Liver (tissue), 9 donors: ENCODE results near the gene KATNB1. TPM values are rescaled to one million over a fixed set of nuclear protein-coding genes. Genes with fewer than 3 reads are reported as not detected.
"Not testable (repeated sequence)": the region's sequence is repeated elsewhere in the genome, so short reads cannot be mapped to it uniquely, and the experiment has no call there.

ENCODE experiments used
- DNase-seq: peaks from one replicate; pipeline ENCODE4 v3.0.0-alpha.2; 2017; ENCODE audit warnings: low spot score
- H3K27ac ChIP-seq, 2 donors: one replicate each; pipeline ENCODE4 v1.7.0; 2013; ENCODE audit warnings: inconsistent platforms in 2 of 2, low read length in 2 of 2, control low read depth in 1 of 2, low read depth in 1 of 2, mild to moderate bottlenecking in 1 of 2
- H3K27me3 ChIP-seq, 4 donors: one replicate each; pipeline versions ENCODE4 v1.6.1 to v1.7.0; 2013; ENCODE audit warnings: low read length in 3 of 4, inconsistent platforms in 1 of 4, mild to moderate bottlenecking in 1 of 4, moderate library complexity in 1 of 4; ENCODE audit not compliant: control insufficient read depth in 4 of 4, insufficient read depth in 4 of 4
- H3K36me3 ChIP-seq, 4 donors: one replicate each; pipeline versions ENCODE4 v1.6.1 to v1.7.0; 2013; ENCODE audit warnings: low read length in 3 of 4, mild to moderate bottlenecking in 3 of 4, low read depth in 1 of 4, moderate library complexity in 1 of 4; ENCODE audit not compliant: control insufficient read depth in 4 of 4, insufficient read depth in 3 of 4
- H3K4me1 ChIP-seq, 4 donors: one replicate each; pipeline versions ENCODE4 v1.6.1 to v1.7.0; 2013; ENCODE audit warnings: low read length in 3 of 4, mild to moderate bottlenecking in 3 of 4, moderate library complexity in 1 of 4; ENCODE audit not compliant: control insufficient read depth in 4 of 4, insufficient read depth in 4 of 4
- H3K4me3 ChIP-seq, 3 donors: one replicate each; pipeline versions ENCODE4 v1.6.1 to v1.7.0; 2013; ENCODE audit warnings: low read length in 3 of 3, control low read depth in 1 of 3, low read depth in 1 of 3, mild to moderate bottlenecking in 1 of 3
- H3K9ac ChIP-seq, 2 donors: one replicate each; pipeline ENCODE4 v1.7.0; 2013; ENCODE audit warnings: low read length in 2 of 2, mild to moderate bottlenecking in 2 of 2, moderate library complexity in 2 of 2, control low read depth in 1 of 2, low read depth in 1 of 2
- H3K9me3 ChIP-seq, 4 donors: one replicate each; pipeline versions ENCODE4 v1.6.1 to v1.7.0; 2013; ENCODE audit warnings: low read length in 3 of 4; ENCODE audit not compliant: control insufficient read depth in 4 of 4
- FOXA2 ChIP-seq: IDR thresholded peaks from 2 replicates; pipeline ENCODE4 v1.6.1; 2016; ENCODE audit warnings: antibody characterized with exemption
- HNF4A ChIP-seq, 2 donors: conservative IDR thresholded peaks; 2 replicates each; pipeline ENCODE4 v1.6.1; 2016; ENCODE audit warnings: antibody characterized with exemption in 2 of 2, mild to moderate bottlenecking in 2 of 2
- HNF4G ChIP-seq: IDR thresholded peaks from 2 replicates; pipeline ENCODE4 v1.6.1; 2016; ENCODE audit warnings: antibody characterized with exemption
- JUND ChIP-seq, 2 donors: IDR thresholded peaks; 2 replicates each; pipeline ENCODE4 v1.6.1; 2016; ENCODE audit warnings: antibody characterized with exemption in 2 of 2
- NR2F2 ChIP-seq: IDR thresholded peaks from 2 replicates; pipeline ENCODE4 v1.6.1; 2016; ENCODE audit warnings: antibody characterized with exemption
- RAD21 ChIP-seq, 2 donors: IDR thresholded peaks; 2 replicates each; pipeline ENCODE4 v1.6.1; 2016; ENCODE audit warnings: antibody characterized with exemption in 2 of 2, mild to moderate bottlenecking in 2 of 2
- RXRA ChIP-seq, 2 donors: IDR thresholded peaks; 2 replicates each; pipeline ENCODE4 v1.6.1; 2017 to 2018; ENCODE audit warnings: antibody characterized with exemption in 2 of 2, mild to moderate bottlenecking in 1 of 2
- SP1 ChIP-seq: IDR thresholded peaks from 2 replicates; pipeline ENCODE4 v1.6.1; 2018; ENCODE audit warnings: antibody characterized with exemption, mild to moderate bottlenecking
- TAF1 ChIP-seq: conservative IDR thresholded peaks from 2 replicates; pipeline ENCODE4 v1.6.1; 2016; ENCODE audit warnings: antibody characterized with exemption, mild to moderate bottlenecking
- WGBS: extraction: QIAGEN DNeasy Blood & Tissue Kit; methylation state at CpG from one replicate; pipeline ENCODE4 v1.1.7; 2013; 5-methylcytosine and 5-hydroxymethylcytosine counted together
- polyA plus RNA-seq, 2 donors: library from polyadenylated mRNA; stranded (reverse) in 1 of 2; unstranded in 1 of 2; fragments of 200-250 nt in 1 of 2; fragments of >200 nt in 1 of 2; fragmentation: Nextera tagmentation in 1 of 2; extraction: Ambion mirVana in 1 of 2; gene quantifications; one replicate each; pipeline versions ENCODE4 v1.2.1 to v1.2.3, GENCODE V29; 2013 to 2015
- total RNA-seq, 2 donors: library from RNA; depleted of rRNA; stranded (reverse); fragments of >200 nt; gene quantifications; one replicate each; pipeline ENCODE4 v1.2.3, GENCODE V29; 2014
- TF ChIP-seq, protein P1 (sequence below): fragments of 150-350 bp; IDR thresholded peaks from 2 replicates; pipeline ENCODE4 v1.5.1; 2017; ENCODE audit warnings: improper control_type of control experiment, low read depth, low read length; ENCODE audit not compliant: missing input control
- TF ChIP-seq, protein P2 (sequence below): IDR thresholded peaks from 2 replicates; pipeline ENCODE4 v1.6.1; 2016; ENCODE audit warnings: antibody characterized with exemption
- TF ChIP-seq, protein P3 (sequence below): IDR thresholded peaks from 2 replicates; pipeline ENCODE4 v1.6.1; 2016; ENCODE audit warnings: antibody characterized with exemption
- TF ChIP-seq, protein P4 (sequence below): IDR thresholded peaks from 2 replicates; pipeline ENCODE4 v1.6.1; 2016; ENCODE audit warnings: antibody characterized with exemption, mild to moderate bottlenecking
- donor health status: healthy.
- donor health status: healthy.
- donor health status: healthy.
- donor health status: healthy.
- donor health status: healthy.

KATNB1 gene
- total and polyA plus RNA-seq, 4 donors, result 4.5 to 16.4 (median 7.5) TPM

DNA sequence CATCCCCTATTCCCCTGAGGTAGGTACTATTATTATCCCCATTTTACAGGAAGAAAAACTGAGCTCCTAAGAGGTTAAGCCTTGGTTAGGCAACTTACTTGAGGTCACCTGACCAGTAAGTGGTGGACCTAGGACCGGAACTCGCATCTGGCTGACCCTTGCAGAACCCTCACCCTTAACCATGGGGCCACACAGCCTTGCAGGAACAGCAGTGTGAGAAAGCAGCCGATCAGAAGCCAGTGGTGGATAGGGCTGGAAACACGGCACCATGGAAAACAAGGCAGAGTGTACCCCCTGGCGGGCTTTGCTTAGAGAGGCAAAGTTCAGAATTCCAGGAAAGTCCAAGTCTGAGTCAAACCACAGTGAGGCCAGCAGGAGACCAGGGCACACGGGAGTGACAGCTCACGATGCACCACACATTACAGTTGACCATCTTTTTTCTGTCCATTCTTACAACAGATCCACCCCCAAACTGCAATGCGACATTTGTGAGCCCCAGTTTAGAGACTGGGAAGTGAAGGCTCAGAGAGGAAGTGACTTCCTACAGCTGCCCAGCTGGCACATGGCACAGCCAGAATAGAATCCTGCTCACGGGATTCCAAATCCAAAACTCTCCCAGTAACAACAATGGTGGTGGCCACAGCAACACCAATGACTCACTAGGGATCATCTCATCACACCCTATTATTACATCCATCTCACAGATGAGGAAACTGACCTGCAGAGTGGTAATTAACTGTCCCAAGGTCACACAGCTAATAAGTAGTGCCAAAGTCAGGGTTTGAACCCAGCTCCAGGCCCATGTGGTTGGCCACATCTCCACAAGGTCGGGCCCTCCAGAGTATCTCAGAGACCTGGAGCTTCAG lies 46.4 kb downstream of the KATNB1 start:
- Histone ChIP-seq H3K9me3 (no peaks in the 10 kb centered on the region), H3K9ac (no peak overlapping the region), H3K36me3 (peaks cover 0 to 21% (median 10%) of the 10 kb centered on the region in 4 donors), H3K4me1 (peaks cover 6 to 17% (median 16%) of the 10 kb centered on the region in 4 donors), H3K27me3 (no peaks in the 10 kb centered on the region), H3K27ac (peak overlapping the region in 1 of 2 donors; percentile 22), H3K4me3 (no peak overlapping the region)
- DNase-seq, result no peak
- TF ChIP-seq, protein P1, sequence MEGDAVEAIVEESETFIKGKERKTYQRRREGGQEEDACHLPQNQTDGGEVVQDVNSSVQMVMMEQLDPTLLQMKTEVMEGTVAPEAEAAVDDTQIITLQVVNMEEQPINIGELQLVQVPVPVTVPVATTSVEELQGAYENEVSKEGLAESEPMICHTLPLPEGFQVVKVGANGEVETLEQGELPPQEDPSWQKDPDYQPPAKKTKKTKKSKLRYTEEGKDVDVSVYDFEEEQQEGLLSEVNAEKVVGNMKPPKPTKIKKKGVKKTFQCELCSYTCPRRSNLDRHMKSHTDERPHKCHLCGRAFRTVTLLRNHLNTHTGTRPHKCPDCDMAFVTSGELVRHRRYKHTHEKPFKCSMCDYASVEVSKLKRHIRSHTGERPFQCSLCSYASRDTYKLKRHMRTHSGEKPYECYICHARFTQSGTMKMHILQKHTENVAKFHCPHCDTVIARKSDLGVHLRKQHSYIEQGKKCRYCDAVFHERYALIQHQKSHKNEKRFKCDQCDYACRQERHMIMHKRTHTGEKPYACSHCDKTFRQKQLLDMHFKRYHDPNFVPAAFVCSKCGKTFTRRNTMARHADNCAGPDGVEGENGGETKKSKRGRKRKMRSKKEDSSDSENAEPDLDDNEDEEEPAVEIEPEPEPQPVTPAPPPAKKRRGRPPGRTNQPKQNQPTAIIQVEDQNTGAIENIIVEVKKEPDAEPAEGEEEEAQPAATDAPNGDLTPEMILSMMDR, result no peak
- TF ChIP-seq JUND (IDR thresholded peaks at IDR 0.05) (no peak), RAD21 (IDR thresholded peaks at IDR 0.05) (peak in 1 of 2 donors; percentile 15), SP1 (peak; percentile 18), HNF4A (conservative IDR thresholded peaks at IDR 0.05) (peak; percentile 40 to 70)
- 65% methylated on average over 10 of the region's 10 CpGs for WGBS

DNA sequence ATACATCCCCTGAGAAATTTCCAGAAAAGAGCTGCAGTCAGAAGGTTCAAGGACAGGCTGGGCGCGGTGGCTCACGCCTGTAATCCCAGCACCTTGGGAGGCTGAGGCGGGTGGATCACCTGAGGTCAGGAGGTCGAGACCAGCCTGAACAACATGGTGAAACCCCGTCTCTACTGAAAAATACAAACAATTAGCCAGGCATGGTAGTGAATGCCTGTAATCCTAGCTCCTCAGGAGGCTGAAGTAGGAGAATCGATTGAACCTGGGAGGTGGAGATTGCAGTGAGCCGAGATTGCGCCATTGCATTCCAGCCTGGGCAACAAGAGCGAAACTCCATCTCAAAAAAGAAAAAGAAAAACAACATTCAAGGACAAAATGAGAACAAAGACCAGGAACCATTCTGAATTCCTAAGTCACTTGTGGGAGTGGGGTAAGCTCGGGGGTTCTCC lies 47.1 kb downstream of the KATNB1 start:
- not testable (repeated sequence) for H3K4me3 ChIP-seq, DNase-seq, H3K9ac ChIP-seq, H3K9me3 ChIP-seq, H3K27me3 ChIP-seq
- Histone ChIP-seq H3K36me3 (peaks cover under 1 to 25% (median 10%) of the 10 kb centered on the region in 4 donors), H3K4me1 (peaks cover 6 to 23% (median 23%) of the 10 kb centered on the region in 4 donors), H3K27ac (peak overlapping the region in 1 of 2 donors; percentile 26)
- TF ChIP-seq RAD21 (IDR thresholded peaks at IDR 0.05) (peak in 1 of 2 donors; percentile 36), RXRA (IDR thresholded peaks at IDR 0.05) (peak; percentile 57 to 60), HNF4A (conservative IDR thresholded peaks at IDR 0.05) (peak; percentile 58 to 61), SP1 (peak; percentile 28), JUND (IDR thresholded peaks at IDR 0.05) (peak in 1 of 2 donors; percentile 39)
- WGBS, result 41% methylated on average over 11 of the region's 11 CpGs

DNA sequence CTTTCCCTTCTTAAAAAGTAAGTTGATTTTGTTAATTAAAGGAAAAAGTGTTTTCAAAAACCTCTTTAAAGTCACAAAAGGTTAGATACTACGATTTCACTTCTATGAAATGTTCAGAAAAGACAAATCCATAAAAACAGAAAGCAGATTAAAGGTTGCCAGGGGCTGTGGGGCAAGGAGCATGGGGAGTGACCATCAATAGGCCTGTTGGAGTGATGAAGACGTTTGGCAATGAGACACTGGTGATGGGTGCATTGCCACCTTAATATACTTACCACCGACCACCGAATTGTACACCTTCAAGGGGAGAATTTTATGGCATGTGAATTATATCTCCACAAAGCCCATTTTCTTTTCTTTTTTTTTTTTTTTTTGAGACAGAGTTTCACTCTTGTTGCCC lies 47.5 kb downstream of the KATNB1 start:
- 59% methylated on average over 4 of the region's 4 CpGs for WGBS

More for the DNA sequence above, 47.5 kb downstream of the KATNB1 start:
- no peak overlapping the region for H3K4me3 ChIP-seq
- peaks cover 2 to 25% (median 10%) of the 10 kb centered on the region in 4 donors for H3K36me3 ChIP-seq
- peaks cover 6 to 27% (median 23%) of the 10 kb centered on the region in 4 donors for H3K4me1 ChIP-seq
- TF ChIP-seq FOXA2 (no peak), NR2F2 (no peak), HNF4A (conservative IDR thresholded peaks at IDR 0.05) (no peak), SP1 (no peak), TAF1 (no peak), RAD21 (IDR thresholded peaks at IDR 0.05) (no peak), HNF4G (no peak)
- TF ChIP-seq, protein P1, result no peak
- TF ChIP-seq, protein P2, sequence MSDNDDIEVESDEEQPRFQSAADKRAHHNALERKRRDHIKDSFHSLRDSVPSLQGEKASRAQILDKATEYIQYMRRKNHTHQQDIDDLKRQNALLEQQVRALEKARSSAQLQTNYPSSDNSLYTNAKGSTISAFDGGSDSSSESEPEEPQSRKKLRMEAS, result no peak
- TF ChIP-seq, protein P3, sequence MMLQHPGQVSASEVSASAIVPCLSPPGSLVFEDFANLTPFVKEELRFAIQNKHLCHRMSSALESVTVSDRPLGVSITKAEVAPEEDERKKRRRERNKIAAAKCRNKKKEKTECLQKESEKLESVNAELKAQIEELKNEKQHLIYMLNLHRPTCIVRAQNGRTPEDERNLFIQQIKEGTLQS, result no peak
- TF ChIP-seq, protein P4, sequence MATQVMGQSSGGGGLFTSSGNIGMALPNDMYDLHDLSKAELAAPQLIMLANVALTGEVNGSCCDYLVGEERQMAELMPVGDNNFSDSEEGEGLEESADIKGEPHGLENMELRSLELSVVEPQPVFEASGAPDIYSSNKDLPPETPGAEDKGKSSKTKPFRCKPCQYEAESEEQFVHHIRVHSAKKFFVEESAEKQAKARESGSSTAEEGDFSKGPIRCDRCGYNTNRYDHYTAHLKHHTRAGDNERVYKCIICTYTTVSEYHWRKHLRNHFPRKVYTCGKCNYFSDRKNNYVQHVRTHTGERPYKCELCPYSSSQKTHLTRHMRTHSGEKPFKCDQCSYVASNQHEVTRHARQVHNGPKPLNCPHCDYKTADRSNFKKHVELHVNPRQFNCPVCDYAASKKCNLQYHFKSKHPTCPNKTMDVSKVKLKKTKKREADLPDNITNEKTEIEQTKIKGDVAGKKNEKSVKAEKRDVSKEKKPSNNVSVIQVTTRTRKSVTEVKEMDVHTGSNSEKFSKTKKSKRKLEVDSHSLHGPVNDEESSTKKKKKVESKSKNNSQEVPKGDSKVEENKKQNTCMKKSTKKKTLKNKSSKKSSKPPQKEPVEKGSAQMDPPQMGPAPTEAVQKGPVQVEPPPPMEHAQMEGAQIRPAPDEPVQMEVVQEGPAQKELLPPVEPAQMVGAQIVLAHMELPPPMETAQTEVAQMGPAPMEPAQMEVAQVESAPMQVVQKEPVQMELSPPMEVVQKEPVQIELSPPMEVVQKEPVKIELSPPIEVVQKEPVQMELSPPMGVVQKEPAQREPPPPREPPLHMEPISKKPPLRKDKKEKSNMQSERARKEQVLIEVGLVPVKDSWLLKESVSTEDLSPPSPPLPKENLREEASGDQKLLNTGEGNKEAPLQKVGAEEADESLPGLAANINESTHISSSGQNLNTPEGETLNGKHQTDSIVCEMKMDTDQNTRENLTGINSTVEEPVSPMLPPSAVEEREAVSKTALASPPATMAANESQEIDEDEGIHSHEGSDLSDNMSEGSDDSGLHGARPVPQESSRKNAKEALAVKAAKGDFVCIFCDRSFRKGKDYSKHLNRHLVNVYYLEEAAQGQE, result no peak
- no peak overlapping the region for H3K9ac ChIP-seq
- H3K27me3 ChIP-seq, result no peaks in the 10 kb centered on the region
- no peak for DNase-seq
- no peaks in the 10 kb centered on the region for H3K9me3 ChIP-seq
- peak overlapping the region in 1 of 2 donors; percentile 26 for H3K27ac ChIP-seq
